Fibroblast of pulmonary artery (primary cell): ENCODE measurements around the gene STK4.
"Not testable (repeated sequence)": the region's sequence is repeated elsewhere in the genome, so short reads cannot be mapped to it uniquely, and the experiment has no call there.

Experiments
- DNase-seq: peaks from one replicate; pipeline ENCODE4 v3.0.0-alpha.2; 2010; ENCODE audit warnings: low read depth
- H3K4me3 ChIP-seq: replicated peaks from 2 replicates; pipeline ENCODE4 v1.5.1; 2011; ENCODE audit warnings: low read depth, mild to moderate bottlenecking, control low read depth, low read length, moderate library complexity
- TF ChIP-seq, protein P1 (sequence below): IDR thresholded peaks from 2 replicates; pipeline ENCODE4 v1.5.1; 2011; ENCODE audit warnings: mild to moderate bottlenecking, control low read depth, low read length, inconsistent platforms; ENCODE audit errors: missing control alignments

STK4 gene

GRCh38 chr20:45020236-45020886, 54.0 kb downstream of the STK4 start:
- no peak overlapping the region for H3K4me3 ChIP-seq
- TF ChIP-seq, protein P1, sequence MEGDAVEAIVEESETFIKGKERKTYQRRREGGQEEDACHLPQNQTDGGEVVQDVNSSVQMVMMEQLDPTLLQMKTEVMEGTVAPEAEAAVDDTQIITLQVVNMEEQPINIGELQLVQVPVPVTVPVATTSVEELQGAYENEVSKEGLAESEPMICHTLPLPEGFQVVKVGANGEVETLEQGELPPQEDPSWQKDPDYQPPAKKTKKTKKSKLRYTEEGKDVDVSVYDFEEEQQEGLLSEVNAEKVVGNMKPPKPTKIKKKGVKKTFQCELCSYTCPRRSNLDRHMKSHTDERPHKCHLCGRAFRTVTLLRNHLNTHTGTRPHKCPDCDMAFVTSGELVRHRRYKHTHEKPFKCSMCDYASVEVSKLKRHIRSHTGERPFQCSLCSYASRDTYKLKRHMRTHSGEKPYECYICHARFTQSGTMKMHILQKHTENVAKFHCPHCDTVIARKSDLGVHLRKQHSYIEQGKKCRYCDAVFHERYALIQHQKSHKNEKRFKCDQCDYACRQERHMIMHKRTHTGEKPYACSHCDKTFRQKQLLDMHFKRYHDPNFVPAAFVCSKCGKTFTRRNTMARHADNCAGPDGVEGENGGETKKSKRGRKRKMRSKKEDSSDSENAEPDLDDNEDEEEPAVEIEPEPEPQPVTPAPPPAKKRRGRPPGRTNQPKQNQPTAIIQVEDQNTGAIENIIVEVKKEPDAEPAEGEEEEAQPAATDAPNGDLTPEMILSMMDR, result no peak
- DNase-seq, result no peak

GRCh38 chr20:45021631-45022030, 55.3 kb downstream of the STK4 start:
- H3K4me3 ChIP-seq, result no peak overlapping the region
- no peak for DNase-seq
- TF ChIP-seq, protein P1, result no peak

DNA sequence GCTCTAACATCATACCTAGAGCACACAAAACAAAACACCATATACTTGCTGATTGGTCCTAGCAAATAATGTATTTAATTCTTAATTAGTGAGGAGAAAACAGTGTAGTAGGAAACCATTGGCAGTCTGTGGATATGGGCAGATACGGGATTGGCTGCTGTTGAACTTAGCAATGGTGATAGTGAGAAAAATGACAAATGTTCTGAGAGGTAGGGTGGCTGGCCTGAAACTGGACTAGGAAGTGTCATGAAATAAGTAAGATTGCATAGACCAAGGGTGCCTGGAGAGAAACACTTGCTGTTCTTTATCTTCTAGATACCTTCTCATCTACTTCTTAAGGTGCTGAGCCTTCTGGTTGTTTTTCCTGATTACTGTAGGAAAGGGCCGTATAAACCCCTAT, 56.8 kb downstream of the STK4 start:
- DNase-seq, H3K4me3 ChIP-seq: not testable (repeated sequence)

- H3K4me3 ChIP-seq, result no peak overlapping the region
- TF ChIP-seq, protein P1, result no peak
- no peak for DNase-seq
Measured at GRCh38 chr20:45028424-45029136, 62.3 kb downstream of the STK4 start.

DNA sequence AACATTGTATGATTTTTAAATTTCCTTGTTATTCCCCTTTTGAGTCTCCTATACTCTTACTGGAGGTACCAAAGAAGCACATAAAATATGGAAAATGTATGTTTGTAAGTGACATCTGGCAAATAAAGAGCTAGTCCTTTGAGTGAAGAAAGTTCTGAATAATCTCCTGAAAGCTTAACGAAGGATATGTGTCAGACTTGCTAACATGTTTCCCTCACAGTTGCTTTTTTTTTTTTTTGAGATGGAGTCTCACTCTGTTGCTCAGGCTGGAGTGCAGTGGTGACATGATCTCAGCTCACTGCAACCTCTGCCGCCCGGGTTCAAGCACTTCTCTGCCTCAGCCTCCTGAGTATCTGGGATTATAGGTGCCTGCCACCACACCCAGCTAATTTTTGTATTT, 63.6 kb downstream of the STK4 start:
- DNase-seq, result no peak
- TF ChIP-seq, protein P1, result no peak
- H3K4me3 ChIP-seq, result no peak overlapping the region

GRCh38 chr20:45032276-45032675, 66.0 kb downstream of the STK4 start:
- TF ChIP-seq, protein P1, result no peak
- H3K4me3 ChIP-seq, result no peak overlapping the region
- DNase-seq, result no peak

- TF ChIP-seq, protein P1, result no peak
- no peak for DNase-seq
- H3K4me3 ChIP-seq, result no peak overlapping the region
Measured at GRCh38 chr20:45032781-45033180, 66.5 kb downstream of the STK4 start.
